CD4-positive, alpha-beta T cell (primary cell): ENCODE measurements around the gene EEFSEC. TPM values are rescaled to one million over a fixed set of nuclear protein-coding genes. Genes with fewer than 3 reads are reported as not detected.

Experiments
- ATAC-seq: fragments of 200-7000 bp; cut with Tn5 transposase; one replicate; pipeline ENCODE4 v1.10.0; 2022; ENCODE audit warnings: mild to moderate bottlenecking; ENCODE audit not compliant: poor library complexity
- CTCF ChIA-PET: fragments of 350-600 bp; sonication (Branson Sonifier 250); formaldehyde crosslinking; loops from one replicate; lab custom pipeline; 2021; ENCODE audit warnings: antibody characterized with exemption, inconsistent platforms; lab: Charles Lee
- POLR2A ChIA-PET: fragments of 350-600 bp; sonication (Branson Sonifier 250); formaldehyde crosslinking; loops from one replicate; lab custom pipeline; 2021; ENCODE audit warnings: antibody characterized with exemption, inconsistent platforms; lab: Charles Lee
- DNase-seq, 14 experiments: peaks; one replicate each; pipeline ENCODE4 v3.0.0-alpha.2; 2013 to 2020; ENCODE audit warnings: mixed read lengths in 2 of 14
- H3K27ac ChIP-seq, 2 donors: one replicate each; pipeline versions ENCODE4 v1.5.1 to v1.7.0; 2013; ENCODE audit warnings: low read length in 2 of 2, low read depth in 1 of 2, mild to moderate bottlenecking in 1 of 2
- H3K27me3 ChIP-seq, 2 experiments: 1 replicate in 1 of 2; 2 replicates in 1 of 2; pipeline versions ENCODE4 v1.6.1 to v1.7.0; 2013; ENCODE audit warnings: low read length in 2 of 2, control low read depth in 1 of 2, mild to moderate bottlenecking in 1 of 2, moderate library complexity in 1 of 2; ENCODE audit not compliant: insufficient read depth in 2 of 2, control insufficient read depth in 1 of 2
- H3K36me3 ChIP-seq: one replicate; pipeline ENCODE4 v1.6.1; 2013; ENCODE audit warnings: low read length, control low read depth; ENCODE audit not compliant: insufficient read depth
- H3K4me1 ChIP-seq: one replicate; pipeline ENCODE4 v1.6.1; 2013; ENCODE audit warnings: low read length, control low read depth; ENCODE audit not compliant: insufficient read depth
- H3K4me3 ChIP-seq: one replicate; pipeline ENCODE4 v1.5.1; 2013; ENCODE audit warnings: mild to moderate bottlenecking, low read length, moderate library complexity
- H3K9me3 ChIP-seq, 2 experiments: 1 replicate in 1 of 2; 2 replicates in 1 of 2; pipeline versions ENCODE4 v1.6.1 to v1.7.0; 2013; ENCODE audit warnings: low read length in 2 of 2, mild to moderate bottlenecking in 2 of 2, control low read depth in 1 of 2, moderate library complexity in 1 of 2; ENCODE audit not compliant: control insufficient read depth in 1 of 2, insufficient read depth in 1 of 2
- H3K27ac Mint-ChIP-seq: one replicate; pipeline ENCODE4 v1.8.0; 2020; ENCODE audit warnings: mixed read lengths
- H3K27me3 Mint-ChIP-seq: one replicate; pipeline ENCODE4 v1.8.0; 2021; ENCODE audit warnings: mixed read lengths
- H3K36me3 Mint-ChIP-seq: one replicate; pipeline ENCODE4 v1.8.0; 2021; ENCODE audit warnings: low read depth, mixed read lengths
- H3K4me1 Mint-ChIP-seq: one replicate; pipeline ENCODE4 v1.8.0; 2021; ENCODE audit warnings: low read depth, mixed read lengths
- H3K4me3 Mint-ChIP-seq: one replicate; pipeline ENCODE4 v1.8.0; 2020; ENCODE audit warnings: mild to moderate bottlenecking, mixed read lengths
- H3K9me3 Mint-ChIP-seq: one replicate; pipeline ENCODE4 v1.8.0; 2020; ENCODE audit warnings: mixed read lengths
- CTCF ChIP-seq: fragments of 200-600 bp; IDR thresholded peaks from one replicate; pipeline ENCODE4 v1.8.0; 2022; ENCODE audit warnings: antibody characterized with exemption, mild to moderate bottlenecking
- intact Hi-C, 2 experiments: fragments of 100-400 bp; cut with DNase I in 1 of 2; cut with micrococcal nuclease in 1 of 2; formaldehyde crosslinking; loops; one replicate each; pipeline versions ENCODE4 v1.15.1 to v1.9.0; 2023 to 2025; cut with DNase I, micrococcal nuclease
- total RNA-seq, 174 experiments: library from RNA in 2 of 174; stranded (reverse) in 2 of 174; gene quantifications; one replicate each; pipeline ENCODE4 v1.2.3 and lab custom pipeline; 2021 to 2026

The EEFSEC gene
- total RNA-seq, 2 experiments from 2014 or later: 13.1 to 13.9 TPM

GRCh38 chr3:128443771-128444170 lies 290.5 kb downstream of the EEFSEC start:
- Mint-ChIP-seq H3K36me3 (peaks cover 6% of the 10 kb centered on the region), H3K4me3 (no peak overlapping the region), H3K9me3 (peaks cover 9% of the 10 kb centered on the region), H3K27me3 (peaks cover 15% of the 10 kb centered on the region), H3K4me1 (peaks cover 25% of the 10 kb centered on the region), H3K27ac (no peak overlapping the region)
- ATAC-seq (no peak), DNase-seq (no peak)
- Histone ChIP-seq H3K9me3 (peaks cover 0 to 15% of the 10 kb centered on the region in 2 experiments), H3K4me3 (no peak overlapping the region), H3K4me1 (peaks cover 18% of the 10 kb centered on the region), H3K36me3 (no peaks in the 10 kb centered on the region), H3K27me3 (no peaks in the 10 kb centered on the region), H3K27ac (no peak overlapping the region)
- intact Hi-C loops: no loop called here
- ChIA-PET CTCF (no interaction called here), POLR2A (no interaction called here)
- TF ChIP-seq CTCF: no peak

- intact Hi-C loops: no loop called here
- H3K4me1 Mint-ChIP-seq: peaks cover 38% of the 10 kb centered on the region
- TF ChIP-seq CTCF: no peak
- H3K4me3 Mint-ChIP-seq: no peak overlapping the region
- no peaks in the 10 kb centered on the region for H3K36me3 ChIP-seq
- no peak overlapping the region for H3K27ac Mint-ChIP-seq
- H3K36me3 Mint-ChIP-seq: peaks cover 6% of the 10 kb centered on the region
- ATAC-seq (no peak), DNase-seq (no peak)
- H3K27ac ChIP-seq: no peak overlapping the region
- H3K9me3 Mint-ChIP-seq: peaks cover 15% of the 10 kb centered on the region
- H3K27me3 Mint-ChIP-seq: peaks cover 10% of the 10 kb centered on the region
- H3K4me3 ChIP-seq: no peak overlapping the region
- ChIA-PET POLR2A (no interaction called here), CTCF (no interaction called here)
- H3K27me3 ChIP-seq: no peaks in the 10 kb centered on the region
- peaks cover 21% of the 10 kb centered on the region for H3K4me1 ChIP-seq
- H3K9me3 ChIP-seq: peaks cover 0 to 22% of the 10 kb centered on the region in 2 experiments
These were observed 292.1 kb downstream of the EEFSEC start for GRCh38 chr3:128445357-128445756.

DNA sequence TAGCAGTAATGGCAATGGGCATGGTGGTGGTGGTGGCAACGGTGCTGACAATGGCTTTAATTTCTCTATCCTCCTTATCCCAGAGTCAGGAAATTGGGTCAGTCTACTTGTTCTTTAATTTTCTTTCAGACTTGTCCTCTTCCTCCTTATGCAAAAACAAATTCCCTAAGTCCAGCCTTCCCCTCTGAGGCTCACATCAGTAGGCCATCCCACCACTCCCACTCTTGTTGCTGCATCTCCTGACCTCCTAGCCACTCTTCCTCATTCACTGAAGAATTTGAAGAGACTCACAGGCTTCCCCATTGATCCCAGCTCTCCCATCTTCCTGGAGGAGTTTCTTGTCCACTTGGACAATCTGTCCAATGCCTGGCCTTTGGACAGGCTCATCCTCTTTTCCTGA lies 293.5 kb downstream of the EEFSEC start:
- H3K9me3 Mint-ChIP-seq: peaks cover 18% of the 10 kb centered on the region
- no peak for DNase-seq
- peaks cover 6% of the 10 kb centered on the region for H3K36me3 Mint-ChIP-seq
- ChIA-PET POLR2A (no interaction called here), CTCF (no interaction called here)
- H3K4me3 Mint-ChIP-seq: no peak overlapping the region
- no peak overlapping the region for H3K27ac Mint-ChIP-seq
- peaks cover 0 to 30% of the 10 kb centered on the region in 2 experiments for H3K9me3 ChIP-seq
- no peaks in the 10 kb centered on the region for H3K27me3 Mint-ChIP-seq
- no peak for ATAC-seq
- H3K36me3 ChIP-seq: no peaks in the 10 kb centered on the region
- H3K27me3 ChIP-seq: no peaks in the 10 kb centered on the region
- no peak overlapping the region for H3K4me3 ChIP-seq
- no peak overlapping the region for H3K27ac ChIP-seq
- intact Hi-C loops: no loop called here
- peaks cover 21% of the 10 kb centered on the region for H3K4me1 ChIP-seq
- TF ChIP-seq CTCF: no peak
- peaks cover 44% of the 10 kb centered on the region for H3K4me1 Mint-ChIP-seq
